Measurements from ENCODE around the gene TNF. TPM values are rescaled to one million over a fixed set of nuclear protein-coding genes. Genes with fewer than 3 reads are reported as not detected.
A peak's percentile ranks its signal among the peaks of the same experiment; 100 is the strongest.

The TNF gene
- total RNA-seq, 4 donors from 2014 or later, result not detected

DNA sequence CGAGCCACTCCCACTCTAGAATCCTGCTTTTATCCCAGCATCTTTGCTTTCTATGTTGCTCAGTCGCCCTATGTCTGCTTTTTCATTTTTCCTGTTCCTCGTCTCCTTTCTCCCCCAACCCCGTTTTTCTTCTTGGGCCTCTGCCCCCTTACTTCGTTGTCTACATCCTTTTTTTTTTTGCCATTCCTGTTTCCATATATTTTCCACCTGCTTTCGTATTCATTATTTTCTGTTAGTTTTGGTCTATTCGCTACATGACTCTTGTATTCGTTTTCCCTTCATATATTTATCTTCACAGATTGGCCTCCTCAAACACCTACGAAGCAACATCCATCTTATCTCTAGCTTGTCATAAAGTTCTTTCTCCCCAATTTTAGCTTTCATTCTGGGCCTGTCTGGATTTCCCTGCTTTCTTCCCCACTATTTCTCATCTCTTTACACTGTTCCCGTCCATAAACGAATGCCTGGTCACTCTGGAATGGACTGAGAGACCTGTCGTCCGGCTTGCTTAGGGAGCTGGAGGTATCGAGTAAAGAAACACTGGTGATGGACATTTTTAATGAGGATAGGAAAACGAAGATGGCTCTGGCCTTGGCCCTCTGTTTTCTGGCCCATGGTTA is 46.1 kb downstream of the TNF start:
- 7% methylated on average over 15 of the region's 15 CpGs for WGBS, 2 donors
- Histone ChIP-seq H3K36me3 (peaks cover 5 to 35% (median 22%) of the 10 kb centered on the region in 3 donors), H3K27ac (peak overlapping the region; percentile 92 to 98 (median 98)), H3K4me3 (peak overlapping the region; percentile 82 to 100 (median 94)), H3K9me3 (no peaks in the 10 kb centered on the region), H3K27me3 (no peaks in the 10 kb centered on the region), H3K4me1 (peaks cover 0 to 23% (median 15%) of the 10 kb centered on the region in 4 donors)
- DNase-seq (ENCODE audit: low spot score in 2 of 2), result no peak
- TF ChIP-seq POLR2A (IDR thresholded peaks at IDR 0.05) (no peak), EP300 (IDR thresholded peaks at IDR 0.05) (no peak)
- TF ChIP-seq, protein P1, sequence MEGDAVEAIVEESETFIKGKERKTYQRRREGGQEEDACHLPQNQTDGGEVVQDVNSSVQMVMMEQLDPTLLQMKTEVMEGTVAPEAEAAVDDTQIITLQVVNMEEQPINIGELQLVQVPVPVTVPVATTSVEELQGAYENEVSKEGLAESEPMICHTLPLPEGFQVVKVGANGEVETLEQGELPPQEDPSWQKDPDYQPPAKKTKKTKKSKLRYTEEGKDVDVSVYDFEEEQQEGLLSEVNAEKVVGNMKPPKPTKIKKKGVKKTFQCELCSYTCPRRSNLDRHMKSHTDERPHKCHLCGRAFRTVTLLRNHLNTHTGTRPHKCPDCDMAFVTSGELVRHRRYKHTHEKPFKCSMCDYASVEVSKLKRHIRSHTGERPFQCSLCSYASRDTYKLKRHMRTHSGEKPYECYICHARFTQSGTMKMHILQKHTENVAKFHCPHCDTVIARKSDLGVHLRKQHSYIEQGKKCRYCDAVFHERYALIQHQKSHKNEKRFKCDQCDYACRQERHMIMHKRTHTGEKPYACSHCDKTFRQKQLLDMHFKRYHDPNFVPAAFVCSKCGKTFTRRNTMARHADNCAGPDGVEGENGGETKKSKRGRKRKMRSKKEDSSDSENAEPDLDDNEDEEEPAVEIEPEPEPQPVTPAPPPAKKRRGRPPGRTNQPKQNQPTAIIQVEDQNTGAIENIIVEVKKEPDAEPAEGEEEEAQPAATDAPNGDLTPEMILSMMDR (IDR thresholded peaks at IDR 0.05), result no peak

- Histone ChIP-seq H3K36me3 (peaks cover 5 to 40% (median 27%) of the 10 kb centered on the region in 3 donors), H3K27ac (peak overlapping the region; percentile 92 to 98 (median 98)), H3K4me1 (peaks cover 0 to 23% (median 15%) of the 10 kb centered on the region in 4 donors), H3K27me3 (no peaks in the 10 kb centered on the region), H3K9me3 (no peaks in the 10 kb centered on the region), H3K4me3 (peak overlapping the region; percentile 82 to 100 (median 94))
- DNase-seq (ENCODE audit: low spot score in 2 of 2), result no peak
- TF ChIP-seq POLR2A (IDR thresholded peaks at IDR 0.05) (no peak), EP300 (IDR thresholded peaks at IDR 0.05) (no peak)
- TF ChIP-seq, protein P1 (IDR thresholded peaks at IDR 0.05), result no peak
- 21 to 25% methylated on average over 4 of the region's 4 CpGs for WGBS, 2 donors
Observed at GRCh38 chr6:31621991-31622390, 46.6 kb downstream of the TNF start.

- peak overlapping the region in 2 of 4 donors; percentile 97 to 98 for H3K27ac ChIP-seq
Observed at GRCh38 chr6:31622684-31623091, 47.3 kb downstream of the TNF start.

DNA sequence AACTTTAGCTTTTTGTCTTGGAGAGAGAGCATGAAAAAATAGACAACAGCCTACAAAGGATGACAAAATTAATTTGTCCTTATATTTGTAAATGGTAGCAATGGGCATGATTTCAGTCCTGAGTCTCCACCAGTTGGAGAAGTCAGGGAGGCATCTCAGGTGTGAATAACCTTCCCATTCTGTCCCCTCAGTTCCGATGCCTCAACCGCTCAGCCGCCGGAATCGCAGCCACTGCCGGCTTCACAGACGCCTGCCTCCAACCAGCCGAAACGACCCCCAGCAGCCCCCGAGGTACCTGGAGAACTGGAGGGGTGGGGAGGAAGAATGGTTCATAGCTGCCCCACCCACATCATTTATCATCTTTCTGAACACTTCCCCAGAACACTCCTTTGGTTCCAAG is 48.7 kb downstream of the TNF start:
- no peak overlapping the region for H3K4me3 ChIP-seq
- peaks cover 0 to 23% (median 15%) of the 10 kb centered on the region in 4 donors for H3K4me1 ChIP-seq
- no peaks in the 10 kb centered on the region for H3K9me3 ChIP-seq
- peaks cover 5 to 61% (median 41%) of the 10 kb centered on the region in 3 donors for H3K36me3 ChIP-seq
- TF ChIP-seq, protein P1 (IDR thresholded peaks at IDR 0.05), result no peak
- no peak for TF ChIP-seq POLR2A (IDR thresholded peaks at IDR 0.05)
- TF ChIP-seq EP300 (IDR thresholded peaks at IDR 0.05), result no peak
- no peaks in the 10 kb centered on the region for H3K27me3 ChIP-seq
- DNase-seq (ENCODE audit: low spot score in 2 of 2), result no peak
- no peak overlapping the region for H3K27ac ChIP-seq
- 88 to 89% methylated on average over 10 of the region's 10 CpGs for WGBS, 2 donors

More at GRCh38 chr6:31622684-31623091, 47.3 kb downstream of the TNF start:
- Histone ChIP-seq H3K4me3 (no peak overlapping the region), H3K27me3 (no peaks in the 10 kb centered on the region), H3K4me1 (peaks cover 0 to 23% (median 15%) of the 10 kb centered on the region in 4 donors), H3K9me3 (no peaks in the 10 kb centered on the region), H3K36me3 (peaks cover 5 to 47% (median 28%) of the 10 kb centered on the region in 3 donors)
- no peak for DNase-seq (ENCODE audit: low spot score in 2 of 2)
- TF ChIP-seq, protein P1 (IDR thresholded peaks at IDR 0.05), result no peak
- TF ChIP-seq EP300 (IDR thresholded peaks at IDR 0.05) (no peak), POLR2A (IDR thresholded peaks at IDR 0.05) (no peak)
- 52 to 53% methylated on average over 10 of the region's 10 CpGs for WGBS, 2 donors

DNA sequence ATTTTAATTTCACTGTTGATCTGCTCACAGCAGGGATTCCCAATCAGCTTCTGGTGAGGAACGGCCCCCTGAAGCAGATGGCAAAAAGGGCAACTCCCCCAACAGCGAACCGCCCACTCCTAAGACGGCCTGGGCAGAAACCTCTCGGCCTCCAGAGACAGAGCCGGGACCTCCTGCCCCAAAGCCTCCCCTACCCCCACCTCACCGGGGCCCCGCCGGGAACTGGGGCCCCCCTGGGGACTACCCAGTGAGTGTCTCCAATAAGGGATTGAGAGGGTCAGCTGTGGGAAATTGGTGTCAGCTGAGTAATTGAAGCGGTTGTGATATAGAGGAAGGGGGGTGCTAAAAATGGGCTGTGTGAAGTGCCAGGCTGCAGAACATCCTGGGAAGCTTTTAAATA is 51.6 kb downstream of the TNF start:
- 80 to 83% methylated on average over 10 of the region's 10 CpGs for WGBS, 2 donors
- H3K36me3 ChIP-seq, result peaks cover 5 to 90% (median 50%) of the 10 kb centered on the region in 3 donors
- TF ChIP-seq EP300 (IDR thresholded peaks at IDR 0.05), result no peak
- TF ChIP-seq, protein P1 (IDR thresholded peaks at IDR 0.05), result no peak
- TF ChIP-seq POLR2A (IDR thresholded peaks at IDR 0.05), result no peak
- no peaks in the 10 kb centered on the region for H3K9me3 ChIP-seq
- peaks cover 0 to 11% (median 6%) of the 10 kb centered on the region in 4 donors for H3K4me1 ChIP-seq
- H3K27ac ChIP-seq, result no peak overlapping the region
- H3K4me3 ChIP-seq, result no peak overlapping the region
- no peak for DNase-seq (ENCODE audit: low spot score in 2 of 2)
- H3K27me3 ChIP-seq, result no peaks in the 10 kb centered on the region

Data from tibial nerve (tissue), 4 donors.